A673 (cell line): ENCODE data around the gene ALG10B.

ENCODE experiments used
- CTCF ChIP-seq: fragments of 300-800, 200-600 bp; sonication (generic); conservative IDR thresholded peaks from 2 replicates; pipeline ENCODE4 v1.5.1; 2017; ENCODE audit warnings: low read depth, mild to moderate bottlenecking, antibody characterized with exemption, low read length, moderate library complexity, mixed read lengths
- EZH2 ChIP-seq: fragments of 200-600 bp; sonication (generic); IDR thresholded peaks from 2 replicates; pipeline ENCODE4 v1.6.1; 2017; ENCODE audit warnings: borderline replicate concordance, low read depth, mild to moderate bottlenecking, mixed read lengths, antibody characterized with exemption, low read length; ENCODE audit not compliant: poor library complexity, severe bottlenecking

GRCh38 chr12:38289396-38289795, 27.2 kb upstream of the ALG10B start:
- TF ChIP-seq CTCF (no peak), EZH2 (no peak)
